Suprapubic skin (tissue), 4 donors: Measurements from ENCODE around the gene IRAK1BP1. TPM values are rescaled to one million over a fixed set of nuclear protein-coding genes. Genes with fewer than 3 reads are reported as not detected.
A peak's percentile ranks its signal among the peaks of the same experiment; 100 is the strongest.

Source experiments
- DNase-seq, 2 donors: peaks; one replicate each; pipeline ENCODE4 v3.0.0-alpha.2; 2019; ENCODE audit warnings: low spot score in 2 of 2
- H3K27ac ChIP-seq: fragments of 200-600 bp; sonication (generic); one replicate; pipeline ENCODE4 v1.5.1; 2019
- H3K27me3 ChIP-seq: fragments of 200-600 bp; sonication (generic); one replicate; pipeline ENCODE4 v1.5.1; 2019
- H3K36me3 ChIP-seq: fragments of 200-600 bp; sonication (generic); one replicate; pipeline ENCODE4 v1.5.1; 2019
- H3K4me1 ChIP-seq: fragments of 200-600 bp; sonication (generic); one replicate; pipeline ENCODE4 v1.5.1; 2019
- H3K4me3 ChIP-seq: fragments of 200-600 bp; sonication (generic); one replicate; pipeline ENCODE4 v1.5.1; 2019; ENCODE audit warnings: mild to moderate bottlenecking
- H3K9me3 ChIP-seq: fragments of 200-600 bp; sonication (generic); one replicate; pipeline ENCODE4 v1.5.1; 2019
- CTCF ChIP-seq, 2 donors: fragments of 200-600 bp in 1 of 2; fragments of 450-650 bp in 1 of 2; sonication (generic) in 1 of 2; IDR thresholded peaks; one replicate each; pipeline ENCODE4 v1.5.1; 2016 to 2019; ENCODE audit warnings: antibody characterized with exemption in 2 of 2, mild to moderate bottlenecking in 1 of 2, moderate library complexity in 1 of 2
- EP300 ChIP-seq: sonication (generic); formaldehyde crosslinking; IDR thresholded peaks from one replicate; pipeline ENCODE4 v1.6.1; 2017; ENCODE audit warnings: antibody characterized with exemption
- POLR2A ChIP-seq, 2 donors: fragments of 450-650 bp; IDR thresholded peaks; one replicate each; pipeline ENCODE4 v1.6.1; 2017; ENCODE audit warnings: antibody characterized with exemption in 2 of 2, mild to moderate bottlenecking in 2 of 2, moderate library complexity in 2 of 2
- POLR2AphosphoS5 ChIP-seq, 3 donors: sonication (generic); formaldehyde crosslinking; IDR thresholded peaks; one replicate each; pipeline ENCODE4 v1.6.1; 2017; ENCODE audit warnings: antibody characterized with exemption in 3 of 3
- whole genome bisulfite sequencing: methylation state at CpG from one replicate; pipeline ENCODE4 v1.1.5; 2018; 5-methylcytosine and 5-hydroxymethylcytosine counted together
- total RNA-seq, 4 donors: library from RNA; depleted of rRNA; stranded (reverse); fragments of >200 nt; gene quantifications; one replicate each; pipeline ENCODE4 v1.1.0, GENCODE V29; 2016

IRAK1BP1 gene
- 1 to 10 TPM; 3.4 to 5.0 (median 4.0) TPM for total RNA-seq

- Histone ChIP-seq H3K4me3 (peak within 1 kb of the TSS; percentile 97), H3K9me3 (no peaks in the 10 kb centered on the region), H3K4me1 (peaks cover 19% of the 10 kb centered on the region), H3K27ac (peak within 1 kb of the TSS; percentile 45), H3K36me3 (no peaks in the 10 kb centered on the region), H3K27me3 (no peaks in the 10 kb centered on the region)
- peak; percentile 80 to 84 for DNase-seq
- WGBS, result 0% methylated on average over 23 of the region's 48 CpGs
- TF ChIP-seq POLR2AphosphoS5 (IDR thresholded peaks at IDR 0.05), result peak in 1 of 3 donors; percentile 11
- no peak for TF ChIP-seq POLR2A (IDR thresholded peaks at IDR 0.05)
- TF ChIP-seq EP300, result no peak
- TF ChIP-seq CTCF (IDR thresholded peaks at IDR 0.05), result no peak
Observed at GRCh38 chr6:78867370-78868040, at the start of gene IRAK1BP1. Gene IRAK1BP1, plus strand, starts transcription at chr6:78867551. Its CDS starts 26 bp downstream, at chr6:78867577.

- H3K4me1 ChIP-seq, result no peaks in the 10 kb centered on the region
- H3K4me3 ChIP-seq, result no peak overlapping the region
- no peak overlapping the region for H3K27ac ChIP-seq
- no peaks in the 10 kb centered on the region for H3K36me3 ChIP-seq
- no peak for DNase-seq
- peaks cover 14% of the 10 kb centered on the region for H3K9me3 ChIP-seq
- no peaks in the 10 kb centered on the region for H3K27me3 ChIP-seq
- TF ChIP-seq POLR2A (IDR thresholded peaks at IDR 0.05), result no peak
- TF ChIP-seq EP300, result no peak
Observed at GRCh38 chr6:78824045-78824444, 43.3 kb upstream of the IRAK1BP1 start.

- WGBS, result 85% methylated on average over 3 of the region's 3 CpGs
Observed at GRCh38 chr6:78829407-78829806, 37.9 kb upstream of the IRAK1BP1 start.

GRCh38 chr6:78830805-78831204, 36.5 kb upstream of the IRAK1BP1 start:
- Histone ChIP-seq H3K4me3 (no peak overlapping the region), H3K36me3 (no peaks in the 10 kb centered on the region), H3K9me3 (no peaks in the 10 kb centered on the region), H3K4me1 (no peaks in the 10 kb centered on the region), H3K27me3 (no peaks in the 10 kb centered on the region), H3K27ac (no peak overlapping the region)
- no peak for TF ChIP-seq POLR2AphosphoS5 (IDR thresholded peaks at IDR 0.05)
- no peak for TF ChIP-seq POLR2A (IDR thresholded peaks at IDR 0.05)
- TF ChIP-seq CTCF (IDR thresholded peaks at IDR 0.05), result no peak
- no peak for TF ChIP-seq EP300
- no peak for DNase-seq
- 84% methylated on average over 2 of the region's 2 CpGs for WGBS

More at GRCh38 chr6:78829407-78829806, 37.9 kb upstream of the IRAK1BP1 start:
- no peaks in the 10 kb centered on the region for H3K9me3 ChIP-seq
- no peak overlapping the region for H3K4me3 ChIP-seq
- no peaks in the 10 kb centered on the region for H3K27me3 ChIP-seq
- no peak for DNase-seq
- H3K27ac ChIP-seq, result no peak overlapping the region
- TF ChIP-seq CTCF (IDR thresholded peaks at IDR 0.05) (no peak), POLR2A (IDR thresholded peaks at IDR 0.05) (no peak)
- H3K36me3 ChIP-seq, result no peaks in the 10 kb centered on the region
- no peaks in the 10 kb centered on the region for H3K4me1 ChIP-seq

GRCh38 chr6:78831492-78831891, 35.9 kb upstream of the IRAK1BP1 start:
- H3K4me1 ChIP-seq, result no peaks in the 10 kb centered on the region
- DNase-seq, result no peak
- 73% methylated on average over 2 of the region's 2 CpGs for WGBS
- no peaks in the 10 kb centered on the region for H3K27me3 ChIP-seq
- TF ChIP-seq CTCF (IDR thresholded peaks at IDR 0.05) (no peak), EP300 (no peak), POLR2A (IDR thresholded peaks at IDR 0.05) (no peak), POLR2AphosphoS5 (IDR thresholded peaks at IDR 0.05) (no peak)
- no peaks in the 10 kb centered on the region for H3K9me3 ChIP-seq
- no peaks in the 10 kb centered on the region for H3K36me3 ChIP-seq
- H3K27ac ChIP-seq, result no peak overlapping the region
- H3K4me3 ChIP-seq, result no peak overlapping the region
